Measurements from ENCODE around the gene SUMO3. TPM values are rescaled to one million over a fixed set of nuclear protein-coding genes. Genes with fewer than 3 reads are reported as not detected.

SUMO3 gene
- total and polyA plus RNA-seq, 2 of the 8 experiments (the other 6 are each of a cell fraction or from before 2014, with no cell fraction given) = 96.8 to 101 TPM

DNA sequence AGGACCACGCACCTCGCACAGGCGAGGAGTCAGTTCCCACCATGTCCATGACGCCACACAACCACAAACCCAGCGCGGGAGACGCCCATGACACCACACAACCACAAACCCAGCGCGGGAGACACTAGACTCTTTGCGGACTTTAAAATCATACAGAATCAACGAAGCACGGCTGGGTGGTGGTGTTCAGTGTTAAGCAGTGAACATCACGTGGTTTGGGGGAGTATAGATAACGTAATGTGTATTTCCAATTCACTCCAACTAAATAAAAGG lies 36.5 kb upstream of the SUMO3 start:
- Histone ChIP-seq H3K56ac (replicated peaks; ENCODE audit: insufficient read length, low read depth, low read length) (no peak overlapping the region), H2BK5ac (ENCODE audit: low read depth, low read length) (no peak overlapping the region), H3K4me1 (replicated peaks in 1 of 4; ENCODE audit: control insufficient read depth in 3 of 4, insufficient read depth in 4 of 4, low read length in 3 of 4) (no peaks in the 10 kb centered on the region), H2AFZ (ENCODE audit: low read length) (no peak overlapping the region), H3K23me2 (ENCODE audit: low read depth, low read length) (no peaks in the 10 kb centered on the region), H2BK120ac (replicated peaks; ENCODE audit: low read depth, low read length) (no peak overlapping the region), H3K4me3 (ENCODE audit: extremely low read depth in 1 of 4, insufficient read depth in 2 of 4, low read depth in 3 of 4, low read length in 4 of 4) (no peak overlapping the region), H3K23ac (ENCODE audit: insufficient read length) (no peak overlapping the region), H3K27ac (ENCODE audit: low read depth, low read length) (no peak overlapping the region), H4K91ac (replicated peaks; ENCODE audit: insufficient read length, low read length) (no peak overlapping the region), H3K14ac (ENCODE audit: insufficient read length) (no peak overlapping the region), H2AK5ac (ENCODE audit: low read depth, low read length) (no peak overlapping the region), H3K79me1 (ENCODE audit: low read depth, low read length) (peaks cover 6% of the 10 kb centered on the region; the same call in 1 of the 2 replicates), H3K4ac (replicated peaks; ENCODE audit: insufficient read length, low read depth, low read length) (no peak overlapping the region), H3K4me2 (ENCODE audit: insufficient read depth in 1 of 2, low read depth in 2 of 2, low read length in 2 of 2) (no peak overlapping the region), H3K18ac (ENCODE audit: extremely low read depth, low read length) (no peak overlapping the region), H4K5ac (ENCODE audit: insufficient read length, low read depth, low read length) (no peak overlapping the region), H3K36me3 (ENCODE audit: control insufficient read depth in 2 of 4, insufficient read depth in 4 of 4, low read length in 3 of 4) (peaks cover 16 to 55% (median 44%) of the 10 kb centered on the region in 4 experiments; a peak in 7 of 8 replicates), H4K8ac (ENCODE audit: extremely low read depth, insufficient read depth, low read length) (no peak overlapping the region), H3K27me3 (replicated peaks in 1 of 4; ENCODE audit: control insufficient read depth in 3 of 4, extremely low read depth in 1 of 4, insufficient read depth in 3 of 4, low read length in 3 of 4) (no peaks in the 10 kb centered on the region), H2BK15ac (ENCODE audit: low read length) (no peak overlapping the region), H3K9ac (replicated peaks in 1 of 4; ENCODE audit: extremely low read depth in 1 of 4, low read depth in 3 of 4, low read length in 3 of 4) (no peak overlapping the region), H2BK20ac (ENCODE audit: low read length) (no peak overlapping the region), H3K79me2 (ENCODE audit: control insufficient read depth in 1 of 2, insufficient read depth in 2 of 2, low read length in 2 of 2) (peaks cover 0 to 14% of the 10 kb centered on the region in 2 experiments; a peak in 1 of 4 replicates), H3K9me3 (ENCODE audit: insufficient read depth in 2 of 2, low read depth in 1 of 2, low read length in 1 of 2) (no peaks in the 10 kb centered on the region), H2BK12ac (ENCODE audit: low read depth, low read length) (no peak overlapping the region), H4K20me1 (replicated peaks in 1 of 2; ENCODE audit: control insufficient read depth in 1 of 2, insufficient read depth in 2 of 2, low read length in 2 of 2) (peaks cover 4 to 24% of the 10 kb centered on the region in 2 experiments)
- DNase-seq (ENCODE audit: low read depth in 1 of 2, low spot score in 2 of 2) (no peak), FAIRE-seq (no peak)
- 86% methylated on average over 14 of the region's 14 CpGs; no CpG with 5 or more reads in 1 of the 2 experiments for WGBS, 2 experiments (ENCODE audit: extremely low coverage in 1 of 2, insufficient coverage in 1 of 2, insufficient read length in 1 of 2, insufficient replicate concordance in 2 of 2, low coverage in 1 of 2, low lambda C conversion rate in 2 of 2, missing lambda C conversion rate in 1 of 2)
- ChIA-PET CTCF (ENCODE audit: partially characterized antibody) (interaction anchor here (1.7 kb wide), 1 partner anchor 80 kb away, joined by 3 read pairs; no protein-coding TSS in a partner anchor), POLR2A (ENCODE audit: partially characterized antibody) (interaction anchor here (0.9 to 1.5 kb wide), 3 partner anchors 18 to 55 kb away, joined by 3 to 6 read pairs (median 3); partner anchors contain the start of gene PTTG1IP)
- TF ChIP-seq, protein P1, sequence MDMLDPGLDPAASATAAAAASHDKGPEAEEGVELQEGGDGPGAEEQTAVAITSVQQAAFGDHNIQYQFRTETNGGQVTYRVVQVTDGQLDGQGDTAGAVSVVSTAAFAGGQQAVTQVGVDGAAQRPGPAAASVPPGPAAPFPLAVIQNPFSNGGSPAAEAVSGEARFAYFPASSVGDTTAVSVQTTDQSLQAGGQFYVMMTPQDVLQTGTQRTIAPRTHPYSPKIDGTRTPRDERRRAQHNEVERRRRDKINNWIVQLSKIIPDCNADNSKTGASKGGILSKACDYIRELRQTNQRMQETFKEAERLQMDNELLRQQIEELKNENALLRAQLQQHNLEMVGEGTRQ (IDR thresholded peaks at IDR 0.05; ENCODE audit: low read length) = no peak
- no peak for TF ChIP-seq BACH1 (IDR thresholded peaks at IDR 0.05; ENCODE audit: low read length)
- no peak for TF ChIP-seq BCL11A (IDR thresholded peaks at IDR 0.05; ENCODE audit: low read depth in 2 of 2, low read length in 2 of 2)
- no peak for TF ChIP-seq KDM1A (IDR thresholded peaks at IDR 0.05; ENCODE audit: borderline replicate concordance, low read length)
- TF ChIP-seq TAF7 (optimal IDR thresholded peaks at IDR 0.05; ENCODE audit: borderline replicate concordance, low read depth, low read length) = no peak
- TF ChIP-seq TCF12 (IDR thresholded peaks at IDR 0.05; ENCODE audit: low read depth, low read length) = no peak
- TF ChIP-seq SIX5 (IDR thresholded peaks at IDR 0.05; ENCODE audit: low read depth, low read length) = no peak
- TF ChIP-seq, protein P2, sequence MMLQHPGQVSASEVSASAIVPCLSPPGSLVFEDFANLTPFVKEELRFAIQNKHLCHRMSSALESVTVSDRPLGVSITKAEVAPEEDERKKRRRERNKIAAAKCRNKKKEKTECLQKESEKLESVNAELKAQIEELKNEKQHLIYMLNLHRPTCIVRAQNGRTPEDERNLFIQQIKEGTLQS (IDR thresholded peaks at IDR 0.05; ENCODE audit: insufficient read depth, low read depth, low read length) = no peak
- TF ChIP-seq POU5F1 (IDR thresholded peaks at IDR 0.05; ENCODE audit: low read depth, low read length) = no peak
- TF ChIP-seq CBX8 (IDR thresholded peaks at IDR 0.05; ENCODE audit: borderline replicate concordance, low read depth, low read length) = no peak
